ENCODE results near the gene CBFA2T2.
"Not testable (repeated sequence)": the region's sequence is repeated elsewhere in the genome, so short reads cannot be mapped to it uniquely, and the experiment has no call there.

GRCh38 chr20:33456916-33457642 is 32.8 kb upstream of the CBFA2T2 start:
- TF ChIP-seq CTCF (IDR thresholded peaks at IDR 0.05) = peak; percentile 88 to 96 (median 91)
- not testable (repeated sequence) for TF ChIP-seq POLR2A (IDR thresholded peaks at IDR 0.05)

Measured in tibial nerve (tissue), 3 donors.